H7 (cell line): ENCODE data around the gene TASOR2. TPM values are rescaled to one million over a fixed set of nuclear protein-coding genes. Genes with fewer than 3 reads are reported as not detected.

Experiments
- DNase-seq: peaks from one replicate; pipeline ENCODE4 v3.0.0; 2012
- H3K27me3 ChIP-seq: 2 replicates; pipeline ENCODE4 v1.6.0; 2011; ENCODE audit warnings: mild to moderate bottlenecking, low read length; ENCODE audit not compliant: control insufficient read depth, insufficient read depth
- H3K36me3 ChIP-seq: replicated peaks from 2 replicates; pipeline ENCODE4 v1.5.1; 2011; ENCODE audit warnings: low read length; ENCODE audit not compliant: control insufficient read depth, insufficient read depth
- H3K4me3 ChIP-seq: 2 replicates; pipeline ENCODE4 v1.5.1; 2011; ENCODE audit warnings: low read depth, mild to moderate bottlenecking, control low read depth, low read length, moderate library complexity; ENCODE audit not compliant: insufficient read depth
- total RNA-seq: library from RNA; depleted of rRNA; stranded (reverse); fragments of >200 nt; shearing (Covaris generic); gene quantifications from 2 replicates; pipeline ENCODE4 v1.2.3, GENCODE V29; 2014

TASOR2 gene
- total RNA-seq, 1 experiment from 2014 or later: 44.5 TPM

DNA sequence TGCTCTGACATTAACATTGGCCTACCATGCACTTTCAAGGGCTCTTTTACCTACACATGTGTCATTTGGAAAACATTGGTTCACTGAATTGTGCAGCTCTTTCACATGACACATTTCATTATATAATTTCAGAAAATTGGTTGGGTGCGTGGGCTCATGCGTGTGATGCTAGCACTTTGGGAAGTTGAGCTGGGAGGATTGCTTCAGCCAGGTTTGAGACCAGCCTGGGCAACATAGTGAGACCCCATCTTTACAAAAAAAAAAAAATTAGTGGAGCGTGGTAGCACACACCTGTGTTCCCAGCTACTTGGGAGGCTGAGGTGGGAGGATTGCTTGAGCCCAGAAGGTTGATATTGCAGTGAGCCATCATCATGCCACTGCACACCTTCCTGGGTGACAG lies 3.9 kb downstream of the TASOR2 start:
- Histone ChIP-seq H3K27me3 (peaks cover 5% of the 10 kb centered on the region), H3K4me3 (no peak overlapping the region), H3K36me3 (no peaks in the 10 kb centered on the region)
- no peak for DNase-seq

DNA sequence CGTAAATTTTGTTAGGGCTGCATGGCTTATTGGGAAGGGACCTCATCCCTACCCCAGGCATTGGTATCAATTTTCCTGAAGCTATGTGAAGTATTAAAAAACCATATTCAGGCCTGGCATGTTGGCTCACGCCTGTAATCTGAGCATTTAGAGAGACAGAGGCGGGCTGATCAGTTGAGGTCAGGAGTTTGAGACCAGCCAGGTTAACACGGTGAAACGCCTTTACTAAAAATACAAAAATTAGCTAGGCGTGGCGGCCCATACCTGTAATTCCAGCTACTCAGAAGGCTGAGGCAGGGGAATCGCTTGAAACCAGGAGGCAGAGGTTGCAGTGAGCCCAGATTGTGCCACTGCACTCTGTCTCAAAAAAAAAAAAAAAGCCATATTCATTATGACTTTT lies 7.1 kb downstream of the TASOR2 start:
- Histone ChIP-seq H3K27me3 (no peaks in the 10 kb centered on the region), H3K4me3 (0 out of 2 replicates have a peak overlapping the region, but pooled peaks have one; percentile 2), H3K36me3 (no peaks in the 10 kb centered on the region)
- no peak for DNase-seq

DNA sequence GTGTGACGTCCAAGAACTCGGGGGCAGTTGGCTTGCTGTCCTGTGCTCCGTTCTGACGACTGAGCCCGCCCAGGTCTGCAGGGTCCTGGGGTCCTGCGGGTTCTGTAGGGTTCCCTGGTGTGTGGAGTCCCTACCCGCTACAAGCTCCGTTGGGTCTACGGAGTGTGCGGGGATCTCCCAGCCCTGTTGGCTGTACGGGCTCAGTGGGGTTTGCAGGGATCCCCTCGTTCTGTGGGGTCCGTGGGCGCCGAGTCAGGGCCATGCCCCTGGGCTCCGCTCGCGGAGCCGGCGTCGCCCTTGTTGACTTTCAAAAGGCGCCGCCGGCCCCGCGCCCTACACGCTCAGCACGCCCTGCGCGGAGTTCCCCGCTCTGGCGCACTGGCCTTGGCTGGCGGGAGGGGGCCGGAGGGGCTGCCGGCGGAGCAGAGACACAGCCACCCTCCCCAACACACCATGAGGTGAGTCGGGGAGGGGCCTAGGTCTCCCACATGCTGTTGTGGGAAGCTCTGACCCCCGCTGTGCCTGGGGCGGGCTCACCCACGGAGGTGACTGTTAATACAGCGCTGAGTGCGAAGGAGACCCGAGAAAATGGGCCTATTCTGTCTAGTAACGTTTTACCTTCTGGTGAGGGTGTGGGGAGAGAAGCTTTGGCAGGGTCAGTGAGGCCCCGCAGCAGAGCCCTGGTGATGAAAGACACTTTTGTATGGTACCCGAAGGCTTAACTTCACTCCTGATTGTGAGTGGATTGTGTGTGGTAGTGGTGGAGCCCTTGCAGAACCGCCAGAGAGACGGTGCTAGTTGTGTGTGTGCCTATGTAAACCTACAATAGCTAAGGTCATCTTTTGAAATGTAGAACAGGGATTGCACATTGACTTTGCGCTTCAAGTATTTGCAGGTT lies 8.1 kb downstream of the TASOR2 start:
- Histone ChIP-seq H3K36me3 (no peaks in the 10 kb centered on the region), H3K27me3 (no peaks in the 10 kb centered on the region), H3K4me3 (peak overlapping the region; percentile 75)
- peak; percentile 81 for DNase-seq

DNA sequence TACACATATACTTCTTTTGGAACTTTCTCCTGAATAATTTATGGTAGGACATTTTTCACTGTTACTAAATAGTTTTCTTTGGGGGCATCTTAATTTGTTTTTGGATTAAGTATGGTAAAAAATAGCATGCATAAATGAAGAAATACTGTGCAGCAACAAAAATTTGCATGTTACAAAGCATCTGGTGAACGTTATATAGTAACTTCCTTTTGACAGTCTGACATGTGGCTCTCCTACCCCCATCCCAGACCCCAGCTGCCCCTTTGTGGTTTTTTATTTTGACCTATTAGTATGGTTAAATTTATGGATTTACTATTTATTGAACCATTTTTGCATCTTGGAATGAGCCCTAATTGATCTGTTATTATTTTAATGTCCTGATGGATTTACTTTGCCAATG lies 9.9 kb downstream of the TASOR2 start:
- H3K4me3 ChIP-seq: no peak overlapping the region
- DNase-seq: no peak

DNA sequence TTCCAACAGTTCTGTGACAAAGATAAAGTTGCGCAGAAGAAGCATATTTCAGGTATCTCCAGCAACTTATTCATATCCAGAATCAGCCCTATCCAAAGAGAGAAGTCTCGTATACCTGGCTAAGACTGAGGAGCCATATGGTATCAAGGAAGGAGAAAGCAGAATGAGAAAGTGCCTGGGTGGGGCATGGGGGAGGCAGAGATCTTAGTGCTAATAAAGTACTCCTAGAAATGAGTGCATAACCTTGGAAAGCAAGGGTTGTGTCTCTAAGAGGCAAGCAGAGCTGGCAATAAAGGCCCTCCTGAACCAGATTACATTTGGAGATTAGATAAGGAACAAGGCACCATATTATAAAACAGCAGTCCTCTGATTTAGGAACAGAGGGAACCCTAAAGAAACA lies 12.7 kb downstream of the TASOR2 start:
- Histone ChIP-seq H3K36me3 (no peaks in the 10 kb centered on the region), H3K27me3 (no peaks in the 10 kb centered on the region), H3K4me3 (no peak overlapping the region)
- no peak for DNase-seq

More for the DNA sequence above, 9.9 kb downstream of the TASOR2 start:
- Histone ChIP-seq H3K36me3 (no peaks in the 10 kb centered on the region), H3K27me3 (no peaks in the 10 kb centered on the region)

DNA sequence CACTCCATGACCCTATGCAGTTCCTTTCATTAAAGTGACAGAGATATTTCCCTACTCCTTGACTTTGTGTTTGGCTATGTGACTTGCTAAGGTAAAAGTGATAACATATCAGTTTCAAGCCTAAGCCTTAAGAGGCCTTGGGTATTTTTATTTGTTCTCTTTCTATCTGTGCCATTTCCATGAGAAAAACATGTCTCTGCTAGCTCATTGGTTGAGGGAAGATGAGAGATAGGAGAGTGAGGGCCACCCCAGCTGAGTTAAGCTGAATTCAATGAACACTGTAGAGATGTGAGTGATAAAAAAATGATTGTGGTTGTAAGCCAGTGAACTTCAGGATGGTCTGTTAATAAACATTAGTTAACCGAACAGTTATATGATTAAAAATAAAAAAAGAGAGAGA lies 13.4 kb downstream of the TASOR2 start:
- DNase-seq: peak; percentile 29
- H3K36me3 ChIP-seq: no peaks in the 10 kb centered on the region
- no peaks in the 10 kb centered on the region for H3K27me3 ChIP-seq
- H3K4me3 ChIP-seq: no peak overlapping the region

DNA sequence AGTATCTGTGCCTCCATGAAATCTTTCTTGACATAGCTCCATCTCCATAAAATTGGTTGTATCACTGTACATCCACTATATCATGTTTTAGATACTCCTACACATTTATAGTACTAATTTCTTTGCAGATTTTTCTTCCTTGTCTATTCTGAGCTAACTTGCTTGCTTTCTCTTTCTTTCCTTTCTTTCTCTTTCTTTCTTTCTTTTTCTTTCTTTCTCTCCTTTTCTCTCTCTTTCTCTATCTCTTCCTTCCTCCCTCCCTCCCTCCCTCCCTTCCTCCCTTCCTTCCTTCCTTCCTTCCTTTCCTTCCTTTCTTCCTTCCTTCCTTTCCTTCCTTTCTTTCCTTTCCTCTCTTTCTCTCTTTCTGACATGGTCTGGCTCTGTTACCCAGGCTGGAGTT lies 23.7 kb downstream of the TASOR2 start:
- DNase-seq: no peak
- no peaks in the 10 kb centered on the region for H3K27me3 ChIP-seq
- H3K36me3 ChIP-seq: no peaks in the 10 kb centered on the region

DNA sequence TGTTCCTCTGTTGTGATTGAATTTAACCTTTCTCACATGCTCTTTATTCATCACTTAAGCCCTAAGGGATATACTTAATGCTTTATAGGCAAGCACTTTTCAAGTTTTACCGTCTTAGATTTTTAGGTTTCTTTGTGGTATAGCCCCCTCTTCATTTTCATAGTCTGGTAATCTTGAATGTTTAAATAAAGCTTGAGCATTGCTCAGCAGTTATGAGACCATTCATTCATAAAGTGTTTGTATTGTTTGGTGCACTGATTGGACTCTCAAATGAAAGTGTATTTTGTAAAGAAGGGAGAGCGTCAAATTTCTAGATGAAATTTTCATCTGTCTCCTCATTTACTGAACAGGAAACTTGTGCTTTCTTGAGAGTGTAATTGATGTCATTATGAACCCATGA lies 25.2 kb downstream of the TASOR2 start:
- Histone ChIP-seq H3K4me3 (no peak overlapping the region), H3K27me3 (no peaks in the 10 kb centered on the region), H3K36me3 (no peaks in the 10 kb centered on the region)
- DNase-seq: no peak

More for the DNA sequence above, 23.7 kb downstream of the TASOR2 start:
- no peak overlapping the region for H3K4me3 ChIP-seq

DNA sequence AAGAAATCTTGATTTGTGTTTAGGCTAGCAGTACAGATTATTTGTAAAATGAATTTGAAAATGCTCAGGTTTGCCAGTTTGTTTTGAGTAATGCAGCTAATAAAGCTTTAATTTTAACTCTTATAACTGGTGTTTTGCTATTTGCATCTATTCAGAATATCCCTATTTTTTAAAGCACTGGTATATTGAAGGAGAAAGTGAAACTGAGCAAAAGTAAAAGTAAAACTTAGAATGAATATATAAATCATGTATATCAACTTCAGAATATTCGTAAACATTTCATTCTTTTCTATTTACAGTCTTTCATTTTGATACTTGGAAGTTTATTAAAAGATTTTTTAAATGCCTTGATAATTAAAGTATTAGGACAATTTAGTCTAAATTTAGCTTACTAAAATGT lies 26.2 kb downstream of the TASOR2 start:
- Histone ChIP-seq H3K36me3 (no peaks in the 10 kb centered on the region), H3K27me3 (no peaks in the 10 kb centered on the region), H3K4me3 (no peak overlapping the region)
- DNase-seq: no peak

DNA sequence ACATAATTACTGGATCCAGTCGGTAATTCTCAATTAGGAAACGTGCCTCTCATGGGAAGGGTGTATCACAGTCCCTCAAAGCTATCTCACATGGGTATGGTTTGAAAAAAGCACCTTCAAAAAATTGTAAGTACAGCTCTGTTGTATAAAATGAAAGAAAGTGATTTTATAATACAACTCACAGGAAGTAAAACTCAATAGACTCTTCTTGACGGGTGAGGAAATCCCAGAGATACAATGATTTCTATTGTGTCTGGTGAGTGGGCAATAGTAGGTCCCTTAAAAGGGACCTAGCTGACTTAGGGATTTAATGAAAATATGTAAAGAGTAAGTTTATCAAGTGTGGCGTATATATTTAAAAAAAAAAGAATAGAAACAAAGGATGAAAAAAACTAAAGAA lies 27.0 kb downstream of the TASOR2 start:
- DNase-seq: no peak
- Histone ChIP-seq H3K4me3 (no peak overlapping the region), H3K27me3 (no peaks in the 10 kb centered on the region), H3K36me3 (no peaks in the 10 kb centered on the region)

DNA sequence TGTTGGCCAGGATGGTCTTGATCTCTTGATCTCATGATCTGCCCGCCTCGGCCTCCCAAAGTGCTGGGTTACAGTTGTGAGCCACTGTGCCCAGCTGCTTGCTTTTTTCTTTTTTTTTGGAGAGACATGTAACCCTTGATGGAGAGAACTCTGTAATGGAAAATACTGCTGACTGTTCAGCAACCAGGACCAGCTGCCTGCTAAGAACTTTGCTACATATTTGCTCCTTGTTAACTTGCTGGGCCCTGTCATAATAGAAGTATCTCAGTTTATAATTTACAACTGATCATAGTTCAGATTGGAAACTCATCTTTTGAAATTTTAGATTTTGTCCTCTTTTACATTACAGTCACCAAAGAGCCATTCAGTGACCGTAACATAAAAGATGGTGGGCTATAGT lies 34.9 kb downstream of the TASOR2 start:
- H3K4me3 ChIP-seq: no peak overlapping the region
- no peak for DNase-seq
- no peaks in the 10 kb centered on the region for H3K27me3 ChIP-seq
- H3K36me3 ChIP-seq: no peaks in the 10 kb centered on the region; the same call in 1 of the 2 replicates

DNA sequence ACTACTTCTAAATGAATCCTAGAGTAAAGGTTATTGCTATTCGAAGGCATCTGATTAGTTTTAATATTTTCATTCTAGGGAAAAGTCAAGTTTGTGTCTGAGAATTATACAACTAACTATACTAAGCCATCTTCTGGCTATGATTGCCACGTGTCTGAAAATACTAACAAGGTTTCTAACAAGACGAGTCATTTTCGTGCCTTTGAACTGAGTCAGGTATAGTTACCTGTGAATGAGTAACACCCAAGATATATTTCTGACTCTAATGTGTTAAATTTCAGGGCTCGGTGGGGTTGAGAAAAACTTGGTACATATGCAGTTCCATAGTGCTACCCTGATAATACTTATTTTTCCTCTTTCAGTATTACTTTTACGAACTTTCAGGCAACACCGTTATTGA lies 35.5 kb downstream of the TASOR2 start:
- DNase-seq: no peak
- Histone ChIP-seq H3K4me3 (no peak overlapping the region), H3K27me3 (no peaks in the 10 kb centered on the region), H3K36me3 (no peaks in the 10 kb centered on the region; the same call in 1 of the 2 replicates)

DNA sequence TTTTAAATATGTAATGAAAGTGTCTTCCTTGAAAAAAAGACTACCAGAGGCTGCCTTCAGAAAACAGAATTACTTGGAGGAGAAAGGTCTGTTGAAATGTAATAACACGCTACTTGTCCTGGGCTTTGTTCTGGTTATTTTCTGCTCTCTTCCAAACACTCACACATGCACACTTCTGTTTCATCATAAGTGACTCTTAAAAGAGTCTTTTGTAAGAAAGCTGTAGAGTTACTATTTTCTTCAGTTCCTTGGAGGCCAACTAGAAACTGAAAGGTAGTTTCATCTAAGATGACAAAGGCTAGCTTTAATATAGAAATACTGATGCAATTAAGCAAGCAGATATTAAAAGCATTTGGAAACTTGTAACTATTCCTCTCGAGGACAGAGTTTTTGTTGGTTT lies 39.1 kb downstream of the TASOR2 start:
- no peaks in the 10 kb centered on the region for H3K27me3 ChIP-seq
- H3K36me3 ChIP-seq: no peaks in the 10 kb centered on the region; the same call in 1 of the 2 replicates
- no peak for DNase-seq
- H3K4me3 ChIP-seq: no peak overlapping the region

DNA sequence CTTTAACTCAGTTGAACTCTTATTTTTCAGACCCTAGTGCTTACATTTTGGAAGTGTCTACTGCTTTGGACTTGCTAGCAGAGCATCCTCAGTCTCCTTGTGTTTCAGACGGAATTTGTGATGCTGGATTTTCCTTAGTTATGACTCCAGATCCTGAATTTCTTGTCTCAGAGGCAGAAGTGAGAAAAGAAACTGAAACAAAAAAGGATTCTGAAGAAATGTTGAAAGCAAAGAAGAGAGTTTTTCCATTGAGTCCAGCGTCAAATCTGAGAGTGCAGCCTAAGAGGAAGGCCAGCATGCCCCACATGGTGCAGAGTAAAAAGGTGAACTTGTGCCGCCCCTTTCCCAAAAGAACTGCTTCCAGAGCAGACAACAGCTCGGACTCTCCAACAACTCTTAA lies 46.1 kb downstream of the TASOR2 start:
- Histone ChIP-seq H3K36me3 (peaks cover 9% of the 10 kb centered on the region), H3K27me3 (no peaks in the 10 kb centered on the region), H3K4me3 (no peak overlapping the region)
- no peak for DNase-seq

DNA sequence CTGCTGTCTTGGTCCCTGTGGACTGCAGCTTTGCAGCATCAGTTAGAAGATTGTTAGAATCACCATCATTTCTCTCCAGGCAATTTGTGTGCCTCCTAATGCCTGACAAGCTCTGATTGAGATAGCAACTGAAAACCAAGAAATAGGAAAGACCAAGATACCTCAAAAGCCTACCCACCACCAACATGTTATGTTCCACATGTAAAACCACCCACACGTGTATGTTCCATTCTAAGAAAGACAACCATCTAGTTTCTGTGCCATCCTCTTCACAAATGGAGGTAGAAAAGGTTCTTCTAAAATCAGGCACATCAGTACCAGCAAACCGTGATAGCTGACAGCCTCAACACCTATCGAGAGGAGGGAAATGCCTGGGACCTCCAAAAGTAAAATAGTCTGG lies 46.9 kb downstream of the TASOR2 start:
- Histone ChIP-seq H3K4me3 (no peak overlapping the region), H3K27me3 (no peaks in the 10 kb centered on the region), H3K36me3 (peaks cover 9% of the 10 kb centered on the region)
- DNase-seq: no peak
